ENCODE results near the gene TBK1.

The TBK1 gene

GRCh38 chr12:64494998-64495729 is 43.2 kb downstream of the TBK1 start:
- TF ChIP-seq, protein P1, sequence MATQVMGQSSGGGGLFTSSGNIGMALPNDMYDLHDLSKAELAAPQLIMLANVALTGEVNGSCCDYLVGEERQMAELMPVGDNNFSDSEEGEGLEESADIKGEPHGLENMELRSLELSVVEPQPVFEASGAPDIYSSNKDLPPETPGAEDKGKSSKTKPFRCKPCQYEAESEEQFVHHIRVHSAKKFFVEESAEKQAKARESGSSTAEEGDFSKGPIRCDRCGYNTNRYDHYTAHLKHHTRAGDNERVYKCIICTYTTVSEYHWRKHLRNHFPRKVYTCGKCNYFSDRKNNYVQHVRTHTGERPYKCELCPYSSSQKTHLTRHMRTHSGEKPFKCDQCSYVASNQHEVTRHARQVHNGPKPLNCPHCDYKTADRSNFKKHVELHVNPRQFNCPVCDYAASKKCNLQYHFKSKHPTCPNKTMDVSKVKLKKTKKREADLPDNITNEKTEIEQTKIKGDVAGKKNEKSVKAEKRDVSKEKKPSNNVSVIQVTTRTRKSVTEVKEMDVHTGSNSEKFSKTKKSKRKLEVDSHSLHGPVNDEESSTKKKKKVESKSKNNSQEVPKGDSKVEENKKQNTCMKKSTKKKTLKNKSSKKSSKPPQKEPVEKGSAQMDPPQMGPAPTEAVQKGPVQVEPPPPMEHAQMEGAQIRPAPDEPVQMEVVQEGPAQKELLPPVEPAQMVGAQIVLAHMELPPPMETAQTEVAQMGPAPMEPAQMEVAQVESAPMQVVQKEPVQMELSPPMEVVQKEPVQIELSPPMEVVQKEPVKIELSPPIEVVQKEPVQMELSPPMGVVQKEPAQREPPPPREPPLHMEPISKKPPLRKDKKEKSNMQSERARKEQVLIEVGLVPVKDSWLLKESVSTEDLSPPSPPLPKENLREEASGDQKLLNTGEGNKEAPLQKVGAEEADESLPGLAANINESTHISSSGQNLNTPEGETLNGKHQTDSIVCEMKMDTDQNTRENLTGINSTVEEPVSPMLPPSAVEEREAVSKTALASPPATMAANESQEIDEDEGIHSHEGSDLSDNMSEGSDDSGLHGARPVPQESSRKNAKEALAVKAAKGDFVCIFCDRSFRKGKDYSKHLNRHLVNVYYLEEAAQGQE (IDR thresholded peaks at IDR 0.05; ENCODE audit: insufficient read depth in 1 of 2, low read depth in 2 of 2, low read length in 2 of 2): no peak
- TF ChIP-seq FOXP2 (optimal IDR thresholded peaks at IDR 0.05; ENCODE audit: borderline replicate concordance, extremely low read depth, extremely low read length, insufficient read depth) (no peak), TAF1 (IDR thresholded peaks at IDR 0.05; ENCODE audit: borderline replicate concordance, insufficient read depth, low read length) (no peak), POLR2AphosphoS5 (IDR thresholded peaks at IDR 0.05; ENCODE audit: low read depth, low read length) (no peak), SIN3A (IDR thresholded peaks at IDR 0.05; ENCODE audit: borderline replicate concordance, insufficient read depth, low read length) (no peak)

- TF ChIP-seq POLR2AphosphoS5 (IDR thresholded peaks at IDR 0.05; ENCODE audit: low read depth, low read length): no peak
- TF ChIP-seq FOXP2 (optimal IDR thresholded peaks at IDR 0.05; ENCODE audit: borderline replicate concordance, extremely low read depth, extremely low read length, insufficient read depth): no peak
- TF ChIP-seq SIN3A (IDR thresholded peaks at IDR 0.05; ENCODE audit: borderline replicate concordance, insufficient read depth, low read length): no peak
- TF ChIP-seq, protein P1 (IDR thresholded peaks at IDR 0.05; ENCODE audit: insufficient read depth in 1 of 2, low read depth in 2 of 2, low read length in 2 of 2): no peak
- no peak for TF ChIP-seq TAF1 (IDR thresholded peaks at IDR 0.05; ENCODE audit: borderline replicate concordance, insufficient read depth, low read length)
These were observed 45.0 kb downstream of the TBK1 start for GRCh38 chr12:64496839-64497400.

- TF ChIP-seq FOXP2 (optimal IDR thresholded peaks at IDR 0.05; ENCODE audit: borderline replicate concordance, extremely low read depth, extremely low read length, insufficient read depth) (no peak), POLR2AphosphoS5 (IDR thresholded peaks at IDR 0.05; ENCODE audit: low read depth, low read length) (no peak), TAF1 (IDR thresholded peaks at IDR 0.05; ENCODE audit: borderline replicate concordance, insufficient read depth, low read length) (no peak), SIN3A (IDR thresholded peaks at IDR 0.05; ENCODE audit: borderline replicate concordance, insufficient read depth, low read length) (no peak)
- TF ChIP-seq, protein P1 (IDR thresholded peaks at IDR 0.05; ENCODE audit: insufficient read depth in 1 of 2, low read depth in 2 of 2, low read length in 2 of 2): no peak
These were observed 45.6 kb downstream of the TBK1 start for GRCh38 chr12:64497484-64497883.

DNA sequence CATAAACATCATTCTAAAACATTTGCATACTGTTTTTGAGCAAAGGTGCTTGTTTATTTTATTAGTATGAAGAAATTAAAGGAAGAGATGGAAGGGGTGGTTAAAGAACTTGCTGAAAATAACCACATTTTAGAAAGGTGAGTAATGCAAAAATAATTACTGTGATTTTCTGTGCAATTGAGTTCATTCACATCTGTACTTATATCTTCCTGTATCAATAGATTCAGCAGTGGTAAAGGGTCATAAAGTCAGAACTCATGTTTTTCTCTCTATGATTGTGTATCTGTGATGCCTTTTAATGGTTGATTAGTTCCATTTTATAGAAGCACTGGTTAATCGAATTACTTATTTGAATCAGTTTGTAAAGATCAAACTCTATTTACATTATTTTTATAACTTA is 46.0 kb downstream of the TBK1 start:
- TF ChIP-seq TAF1 (IDR thresholded peaks at IDR 0.05; ENCODE audit: borderline replicate concordance, insufficient read depth, low read length) (no peak), FOXP2 (optimal IDR thresholded peaks at IDR 0.05; ENCODE audit: borderline replicate concordance, extremely low read depth, extremely low read length, insufficient read depth) (no peak), POLR2AphosphoS5 (IDR thresholded peaks at IDR 0.05; ENCODE audit: low read depth, low read length) (no peak), SIN3A (IDR thresholded peaks at IDR 0.05; ENCODE audit: borderline replicate concordance, insufficient read depth, low read length) (no peak)
- TF ChIP-seq, protein P1 (IDR thresholded peaks at IDR 0.05; ENCODE audit: insufficient read depth in 1 of 2, low read depth in 2 of 2, low read length in 2 of 2): no peak
